ENCODE results near the gene FBXO17.

Gene FBXO17

DNA sequence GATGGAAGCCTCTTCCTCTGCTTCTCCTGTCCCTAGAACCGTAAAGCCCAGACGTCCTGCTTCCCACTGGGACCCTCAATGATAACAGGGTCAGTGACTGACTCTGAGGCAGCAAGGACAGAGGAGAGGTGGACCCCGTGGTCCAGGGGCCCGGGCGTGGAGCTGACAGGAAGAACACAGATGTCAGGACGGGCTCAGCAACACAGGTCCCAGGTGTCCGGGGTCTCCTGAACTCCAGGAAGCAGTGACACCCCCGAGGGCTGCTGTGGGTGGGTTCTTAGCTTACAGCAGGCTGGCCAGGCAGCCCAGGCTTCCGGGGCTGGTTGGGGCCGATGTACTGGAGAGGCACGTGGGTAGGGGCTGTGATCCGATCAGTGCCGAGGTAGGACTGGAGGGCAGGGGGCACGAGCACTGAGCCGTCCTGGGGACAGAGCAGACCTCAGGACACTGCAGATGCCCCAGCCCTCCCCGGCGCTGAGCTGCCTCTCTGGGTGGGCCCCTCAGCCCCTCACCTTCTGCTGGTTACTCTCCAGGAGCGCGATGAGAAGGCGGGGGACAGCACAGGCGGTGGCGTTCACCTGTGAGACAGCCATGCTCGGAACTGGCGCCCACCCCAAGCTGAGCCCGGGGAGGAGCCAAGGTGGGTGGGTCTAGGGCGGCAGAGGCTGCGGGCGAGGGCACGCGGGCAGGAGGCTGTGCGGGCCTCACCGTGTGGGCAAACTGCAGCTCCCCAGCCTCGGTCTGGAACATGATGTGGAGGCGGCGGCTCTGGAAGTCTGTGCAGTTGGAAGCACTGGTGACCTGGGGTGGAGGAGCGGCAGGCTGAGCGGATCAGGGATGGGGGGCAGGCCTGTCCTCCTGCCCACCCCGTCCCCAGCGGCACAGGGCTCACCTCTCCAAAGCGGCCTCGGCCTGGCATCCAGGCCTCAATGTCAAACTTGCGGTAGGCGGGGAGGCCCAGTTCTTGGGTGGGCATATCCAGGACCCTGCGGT lies 59.9 kb downstream of the FBXO17 start:
- DNase-seq (ENCODE audit: low spot score) = no peak

GRCh38 chr19:38913958-38914357 lies 61.6 kb downstream of the FBXO17 start:
- DNase-seq (ENCODE audit: low spot score) = no peak

- no peak for DNase-seq (ENCODE audit: low spot score)
Observed at GRCh38 chr19:38912600-38913514, 62.7 kb downstream of the FBXO17 start.

- no peak for DNase-seq (ENCODE audit: low spot score)
Observed at GRCh38 chr19:38911388-38912001, 64.0 kb downstream of the FBXO17 start.

- DNase-seq (ENCODE audit: low spot score) = no peak
Observed at GRCh38 chr19:38910488-38910887, 65.1 kb downstream of the FBXO17 start.

DNA sequence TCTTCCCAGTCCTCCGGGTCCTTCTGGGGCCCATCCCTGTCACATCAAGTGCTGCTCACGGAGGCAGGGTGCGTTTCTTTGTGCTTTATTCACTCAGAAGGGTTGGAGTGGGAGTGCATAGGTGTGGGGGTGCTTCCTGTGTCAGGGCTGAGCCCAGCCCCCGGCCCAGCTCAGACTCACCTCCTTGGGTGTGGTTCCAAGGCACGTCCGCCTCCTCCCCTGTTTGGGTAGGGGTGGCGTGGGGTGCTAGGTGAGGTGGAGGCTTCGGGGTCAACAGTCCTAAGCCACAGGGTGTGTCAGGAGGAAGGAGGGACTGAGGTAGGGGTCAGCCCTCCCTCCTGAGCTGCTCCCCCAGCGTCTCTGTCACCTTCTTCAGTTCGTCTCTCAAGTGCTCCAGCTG lies 66.6 kb downstream of the FBXO17 start:
- no peak for DNase-seq (ENCODE audit: low spot score)

DNA sequence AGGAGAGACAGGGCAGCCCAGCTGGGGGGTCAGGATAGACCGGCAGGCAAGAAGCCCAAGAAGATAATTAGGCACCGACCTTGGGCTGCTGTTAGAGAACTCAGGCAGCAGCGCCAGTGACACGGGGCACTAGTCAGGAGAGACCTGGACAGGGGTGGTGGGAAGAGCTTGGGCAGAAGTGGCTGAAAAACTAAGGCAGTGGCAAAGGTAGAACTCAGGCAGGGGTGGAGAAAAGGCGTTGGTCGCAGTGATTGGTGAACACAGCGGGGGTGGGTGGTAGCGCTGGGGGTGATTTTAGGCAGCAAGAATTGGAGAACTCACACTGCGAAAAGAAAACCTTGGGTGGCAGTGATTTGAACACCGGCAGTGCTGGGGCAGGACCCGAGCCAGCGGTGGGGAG lies 67.9 kb downstream of the FBXO17 start:
- DNase-seq (ENCODE audit: low spot score) = no peak

DNA sequence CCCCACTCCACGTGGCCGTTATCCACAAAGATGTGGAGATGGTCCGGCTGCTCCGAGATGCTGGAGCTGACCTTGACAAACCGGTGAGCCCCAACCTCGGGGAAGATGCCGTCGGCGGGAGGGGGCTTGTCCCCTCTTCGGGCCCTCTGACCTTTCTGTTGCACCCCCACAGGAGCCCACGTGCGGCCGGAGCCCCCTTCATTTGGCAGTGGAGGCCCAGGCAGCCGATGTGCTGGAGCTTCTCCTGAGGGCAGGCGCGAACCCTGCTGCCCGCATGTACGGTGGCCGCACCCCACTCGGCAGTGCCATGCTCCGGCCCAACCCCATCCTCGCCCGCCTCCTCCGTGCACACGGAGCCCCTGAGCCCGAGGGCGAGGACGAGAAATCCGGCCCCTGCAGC lies 68.3 kb downstream of the FBXO17 start:
- DNase-seq (ENCODE audit: low spot score) = no peak

GRCh38 chr19:38905620-38906019 lies 69.9 kb downstream of the FBXO17 start:
- DNase-seq (ENCODE audit: low spot score) = no peak

- DNase-seq (ENCODE audit: low spot score) = no peak
Observed at GRCh38 chr19:38904581-38905539, 70.7 kb downstream of the FBXO17 start.

DNA sequence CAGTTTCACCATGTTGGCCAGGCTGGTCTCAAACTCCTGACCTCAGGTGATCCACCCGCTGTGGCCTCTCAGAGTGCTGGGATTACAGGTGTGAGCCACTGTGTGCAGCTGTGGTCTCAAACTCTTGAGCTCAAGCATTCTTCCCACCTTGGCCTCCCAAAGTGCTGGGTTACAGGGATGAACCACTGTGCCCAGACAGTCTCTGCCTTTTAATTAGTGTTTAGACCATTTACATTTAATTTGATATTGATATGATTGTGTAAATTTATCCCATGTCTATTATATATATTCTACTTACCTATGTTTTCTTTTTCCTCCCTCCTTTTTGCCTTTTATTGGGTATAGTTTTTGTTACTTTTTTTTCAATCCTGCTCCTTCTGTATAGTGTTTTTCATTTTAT lies 73.9 kb downstream of the FBXO17 start:
- no peak for DNase-seq (ENCODE audit: low spot score)

- no peak for DNase-seq (ENCODE audit: low spot score)
Observed at GRCh38 chr19:38900743-38901190, 74.8 kb downstream of the FBXO17 start.

GRCh38 chr19:38900202-38900629 lies 75.3 kb downstream of the FBXO17 start:
- DNase-seq (ENCODE audit: low spot score) = peak; percentile 84

GRCh38 chr19:38899447-38900201 lies 75.9 kb downstream of the FBXO17 start, which contains the start of the genes NFKBIB and SIRT2:
TSS of gene NFKBIB (plus strand) at chr19:38899969. CDS start at chr19:38900033, 64 bp downstream.
TSS of gene SIRT2 (minus strand) at chr19:38899618. CDS start at chr19:38899521, 97 bp downstream.
- DNase-seq (ENCODE audit: low spot score) = peak; percentile 98

- no peak for DNase-seq (ENCODE audit: low spot score)
Observed at GRCh38 chr19:38898788-38899446, 76.6 kb downstream of the FBXO17 start.

DNA sequence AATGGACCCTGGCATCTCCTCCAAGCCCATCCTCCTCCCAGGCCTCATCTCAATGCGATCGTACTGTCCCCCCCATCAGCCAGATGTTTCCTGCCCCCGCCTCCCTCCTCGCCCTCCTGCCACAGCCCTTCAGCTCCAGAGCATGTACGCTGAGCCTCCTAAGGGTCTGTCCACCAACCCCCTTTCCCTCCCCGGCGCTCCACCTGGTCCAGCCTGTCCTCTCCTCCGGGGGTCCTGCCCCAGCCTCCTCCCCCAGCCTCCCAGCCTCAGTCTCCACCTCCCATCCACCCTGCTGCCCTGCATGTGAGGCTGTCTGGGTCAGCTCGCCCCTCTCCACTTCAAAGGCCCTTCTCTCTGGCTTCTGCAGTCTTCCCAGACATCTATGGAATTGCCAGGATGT lies 80.6 kb downstream of the FBXO17 start:
- no peak for DNase-seq (ENCODE audit: low spot score)

GRCh38 chr19:38893341-38893771 lies 82.2 kb downstream of the FBXO17 start:
- DNase-seq (ENCODE audit: low spot score) = no peak

- no peak for DNase-seq (ENCODE audit: low spot score)
Observed at GRCh38 chr19:38892841-38893240, 82.7 kb downstream of the FBXO17 start.

DNA sequence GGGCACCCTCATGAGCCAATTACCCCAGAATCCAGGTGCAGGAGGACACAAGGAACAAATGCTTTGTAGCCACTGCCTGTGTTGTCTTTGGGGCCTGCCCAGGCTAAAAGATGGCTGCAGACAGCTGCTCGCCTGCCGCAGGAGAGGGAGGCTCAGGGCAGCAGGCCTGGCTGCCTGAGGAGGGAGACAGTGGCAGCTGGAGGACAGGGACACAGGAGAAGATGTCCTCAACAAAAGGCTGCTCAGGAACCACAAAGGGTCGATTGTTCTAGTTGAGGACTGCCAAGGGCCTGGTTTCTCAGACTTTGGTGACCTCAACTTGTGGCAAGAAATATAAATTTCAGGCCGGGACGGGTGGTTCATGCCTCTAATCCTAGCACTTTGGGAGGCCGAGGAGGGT lies 83.8 kb downstream of the FBXO17 start:
- no peak for DNase-seq (ENCODE audit: low spot score)
